GM12878 (cell line): ENCODE results near the gene GRK2. TPM values are rescaled to one million over a fixed set of nuclear protein-coding genes. Genes with fewer than 3 reads are reported as not detected.

Source experiments
- ATAC-seq: fragments of 200-7000 bp; cut with Tn5 transposase; 3 replicates; pipeline ENCODE4 v1.9.1; 2020; ENCODE audit warnings: mild to moderate bottlenecking, moderate library complexity
- BruUV-seq: library from RNA; stranded (reverse); fragments of 400-500 nt; replicated peaks from 2 replicates; lab custom pipeline; 2021; lab: Mats Ljungman, UMichigan
- CTCF ChIA-PET: fragments of 300-600 bp; sonication (Branson Sonifier 250); formaldehyde crosslinking; extraction: SDS; loops from one replicate; lab custom pipeline; 2021; ENCODE audit warnings: inconsistent platforms; lab: Yijun Ruan, JAX
- POLR2A ChIA-PET: fragments of 350-600 bp; formaldehyde crosslinking; extraction: SDS; loops from one replicate; lab custom pipeline; 2021; ENCODE audit warnings: inconsistent platforms; lab: Charles Lee
- RAD21 ChIA-PET: fragments of 300-600 bp; sonication (Branson Sonifier 250); formaldehyde crosslinking; loops from one replicate; lab custom pipeline; 2023; ENCODE audit warnings: antibody characterized with exemption; ENCODE audit not compliant: unreplicated experiment; lab: Charles Lee
- SMC1A ChIA-PET: fragments of 300-600 bp; sonication (Branson Sonifier 250); formaldehyde crosslinking; loops from one replicate; lab custom pipeline; 2023; ENCODE audit not compliant: unreplicated experiment, uncharacterized antibody; lab: Charles Lee
- DNase-seq: peaks from one replicate; pipeline ENCODE4 v3.0.0-alpha.2; 2011; ENCODE audit warnings: low read depth, low spot score
- FAIRE-seq: peaks from 3 replicates; lab custom pipeline; 2011; peaks lifted over from hg19 to GRCh38; lab: Jason Lieb, UNC
- H2AFZ ChIP-seq: 2 replicates; pipeline ENCODE4 v1.6.0; 2011; ENCODE audit warnings: low read depth, low read length, control low read depth; ENCODE audit not compliant: control insufficient read depth
- H3K27ac ChIP-seq: 2 replicates; pipeline ENCODE4 v1.5.1; 2011; ENCODE audit warnings: control low read depth; ENCODE audit not compliant: control insufficient read depth, insufficient read depth
- H3K27me3 ChIP-seq, 2 experiments: replicated peaks in 1 of 2; 2 replicates each; pipeline versions ENCODE4 v1.6.0 to v1.6.1; 2011; ENCODE audit warnings: low read length in 1 of 2; ENCODE audit not compliant: control insufficient read depth in 2 of 2, insufficient read depth in 2 of 2
- H3K36me3 ChIP-seq, 2 experiments: 2 replicates each; pipeline ENCODE4 v1.5.1; 2011; ENCODE audit warnings: low read length in 1 of 2; ENCODE audit not compliant: control insufficient read depth in 2 of 2, insufficient read depth in 2 of 2
- H3K4me1 ChIP-seq: 2 replicates; pipeline ENCODE4 v1.6.1; 2011; ENCODE audit warnings: mild to moderate bottlenecking, low read length, moderate library complexity, mixed read lengths; ENCODE audit not compliant: control insufficient read depth, insufficient read depth
- H3K4me2 ChIP-seq: 2 replicates; pipeline ENCODE4 v1.6.0; 2011; ENCODE audit warnings: control low read depth; ENCODE audit not compliant: control insufficient read depth, insufficient read depth
- H3K4me3 ChIP-seq: fragments of 200-600 bp; sonication (generic); 2 replicates; pipeline ENCODE4 v1.5.1; 2016
- H3K79me2 ChIP-seq: 2 replicates; pipeline ENCODE4 v1.6.0; 2011; ENCODE audit warnings: low read length; ENCODE audit not compliant: control insufficient read depth, insufficient read depth
- H3K9ac ChIP-seq: 2 replicates; pipeline ENCODE4 v1.8.0; 2011; ENCODE audit warnings: low read length, control low read depth, mixed read lengths; ENCODE audit not compliant: control insufficient read depth, insufficient read depth
- H3K9me3 ChIP-seq: replicated peaks from 3 replicates; pipeline ENCODE4 v1.5.1; 2011; ENCODE audit warnings: mild to moderate bottlenecking, low read length; ENCODE audit not compliant: control insufficient read depth, insufficient read depth
- H4K20me1 ChIP-seq: 2 replicates; pipeline ENCODE4 v1.6.0; 2011; ENCODE audit not compliant: control insufficient read depth, insufficient read depth
- DPF2 ChIP-seq: fragments of 450-650 bp; IDR thresholded peaks from 2 replicates; pipeline ENCODE4 v1.6.1; 2017; ENCODE audit warnings: mild to moderate bottlenecking
- EED ChIP-seq: sonication (generic); IDR thresholded peaks from 2 replicates; pipeline ENCODE4 v1.6.1; 2016; ENCODE audit warnings: antibody characterized with exemption, low read depth
- POLR2A ChIP-seq: IDR thresholded peaks from 2 replicates; pipeline ENCODE4 v1.6.1; 2011; ENCODE audit warnings: low read depth, mild to moderate bottlenecking, low read length
- WGBS: methylation state at CpG from one replicate; pipeline ENCODE4 v1.1.6; 2016; ENCODE audit warnings: low lambda C conversion rate; ENCODE audit not compliant: insufficient replicate concordance, insufficient coverage; ENCODE audit errors: missing lambda C conversion rate; 5-methylcytosine and 5-hydroxymethylcytosine counted together
- in situ Hi-C: fragments of 300-500 bp; cut with MboI; formaldehyde crosslinking; loops from 9 replicates; pipeline ENCODE4 v1.14.3; 2018; ENCODE audit warnings: mixed read lengths
- intact Hi-C: fragments of 100-400 bp; cut with micrococcal nuclease; formaldehyde crosslinking; loops from one replicate; pipeline ENCODE4 v1.14.2; 2022; ENCODE audit not compliant: unreplicated experiment
- polyA plus RNA-seq, 11 experiments: library from polyadenylated mRNA; depleted of rRNA in 4 of 11; unstranded in 6 of 11; stranded (reverse) in 5 of 11; fragments of >200 nt; fragmentation: Nextera tagmentation in 4 of 11; fragmentation: Illumina TruSeq in 1 of 11; extraction: Ambion mirVana in 4 of 11; extraction: Trizol in 1 of 11; gene quantifications; 1 replicate in 1 of 11; 2 replicates in 10 of 11; pipeline versions ENCODE4 v1.2.1 to v1.2.3, GENCODE V29; 2011 to 2016; ENCODE audit warnings: inconsistent platforms in 2 of 11, missing spikeins in 2 of 11, low read depth in 1 of 11
- total RNA-seq, 4 experiments: library from RNA; depleted of rRNA in 3 of 4; stranded (reverse); fragments of >200 nt in 3 of 4; fragmentation: Illumina TruSeq in 1 of 4; extraction: Trizol in 1 of 4; gene quantifications; 2 replicates each; pipeline versions ENCODE4 v1.2.1 to v1.2.3, GENCODE V29; 2013 to 2021
- TF ChIP-seq, protein P1 (sequence below): fragments of 450-650 bp; IDR thresholded peaks from 2 replicates; pipeline ENCODE4 v1.6.1; 2016; ENCODE audit warnings: mild to moderate bottlenecking

Gene GRK2
- total and polyA plus RNA-seq, 10 of the 15 experiments (the other 5 are each of a cell fraction or from before 2014, with no cell fraction given): 1.0 to 160 (median 66.1) TPM

DNA sequence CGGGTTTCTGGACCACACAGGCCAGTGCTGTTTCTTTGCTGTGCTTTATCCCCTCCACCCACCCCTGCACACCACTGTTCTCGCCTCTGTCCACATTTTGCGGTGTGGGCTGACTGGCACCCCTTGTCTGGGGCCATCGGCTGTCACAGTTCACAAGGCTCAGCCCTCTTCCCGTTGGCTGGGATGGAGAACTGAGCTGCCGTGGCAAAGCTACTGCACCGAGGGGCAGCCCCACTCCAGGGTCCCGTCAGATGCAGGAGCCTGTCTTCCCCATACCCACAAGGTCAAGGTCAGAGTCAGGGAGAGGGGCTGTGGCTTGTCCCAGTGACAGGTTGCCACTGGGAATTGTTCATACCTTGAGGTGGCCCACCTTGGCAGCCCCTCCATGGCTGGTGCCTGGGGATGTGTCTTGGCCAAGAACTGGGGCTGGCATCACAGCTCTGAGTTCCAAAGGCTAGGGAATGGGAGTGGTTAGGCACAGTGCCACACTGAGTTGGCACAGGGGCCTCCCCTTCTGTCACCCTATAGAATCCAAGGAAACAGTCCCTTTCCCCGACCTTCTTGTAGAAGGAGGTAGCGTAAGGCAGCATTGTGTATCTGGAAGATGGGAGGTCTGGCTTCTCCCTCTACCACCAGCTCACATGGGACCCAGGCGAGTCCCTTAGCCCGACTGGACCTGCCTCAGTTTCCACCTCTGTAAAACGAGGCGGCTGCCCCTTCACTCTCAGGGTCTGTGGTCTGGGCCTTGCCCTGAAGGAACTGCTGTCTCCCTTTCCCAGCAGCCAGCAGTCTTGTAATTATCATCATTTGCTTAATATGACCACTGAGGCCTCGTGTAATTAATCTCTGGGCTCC is 3.4 kb downstream of the GRK2 start:
- ChIA-PET POLR2A (interaction anchor here (0.7 to 4.8 kb wide), 7 partner anchors 7 to 216 kb away, joined by 3 to 46 read pairs (median 16); partner anchors contain the start of genes ANKRD13D, POLD4 and PPP1CA), RAD21 (interaction anchor here (0.6 to 6.6 kb wide), 8 partner anchors 8 to 264 kb away, joined by 3 to 33 read pairs (median 6); partner anchors contain the start of gene ANKRD13D), CTCF (interaction anchor here (1.0 to 4.9 kb wide), 9 partner anchors 8 to 113 kb away, joined by 3 to 31 read pairs (median 9); partner anchors contain the start of gene POLD4), SMC1A (interaction anchor here (0.6 to 6.1 kb wide), 8 partner anchors 8 to 213 kb away, joined by 3 to 35 read pairs (median 4); partner anchors contain the start of genes AIP and ANKRD13D)
- TF ChIP-seq, protein P1, sequence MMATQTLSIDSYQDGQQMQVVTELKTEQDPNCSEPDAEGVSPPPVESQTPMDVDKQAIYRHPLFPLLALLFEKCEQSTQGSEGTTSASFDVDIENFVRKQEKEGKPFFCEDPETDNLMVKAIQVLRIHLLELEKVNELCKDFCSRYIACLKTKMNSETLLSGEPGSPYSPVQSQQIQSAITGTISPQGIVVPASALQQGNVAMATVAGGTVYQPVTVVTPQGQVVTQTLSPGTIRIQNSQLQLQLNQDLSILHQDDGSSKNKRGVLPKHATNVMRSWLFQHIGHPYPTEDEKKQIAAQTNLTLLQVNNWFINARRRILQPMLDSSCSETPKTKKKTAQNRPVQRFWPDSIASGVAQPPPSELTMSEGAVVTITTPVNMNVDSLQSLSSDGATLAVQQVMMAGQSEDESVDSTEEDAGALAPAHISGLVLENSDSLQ: 0 out of 2 replicates have a peak, but pooled peaks have one; percentile 13
- no peak for TF ChIP-seq DPF2
- peak; percentile 25; the same call in 1 of the 2 replicates for TF ChIP-seq POLR2A
- 0 out of 2 replicates have a peak, but pooled peaks have one; percentile 12 for TF ChIP-seq EED
- peak overlapping the region; percentile 77 for H3K9ac ChIP-seq
- H4K20me1 ChIP-seq: no peaks in the 10 kb centered on the region
- WGBS: 9% methylated on average over 15 of the region's 15 CpGs
- peaks cover 85% of the 10 kb centered on the region for H3K79me2 ChIP-seq
- DNase-seq (no peak), FAIRE-seq (no peak), ATAC-seq (no peak)
- in situ Hi-C loops: no loop called here
- no peaks in the 10 kb centered on the region for H3K27me3 ChIP-seq
- peak overlapping the region; percentile 81 for H3K4me3 ChIP-seq
- peak overlapping the region; percentile 100 for H3K4me2 ChIP-seq
- H3K9me3 ChIP-seq: no peaks in the 10 kb centered on the region
- no TSS peak for BruUV-seq
- intact Hi-C loops: loop anchor here (10.0 kb wide), 1 partner anchor 215 kb away; the partner anchor contains the start of gene AIP
- H3K36me3 ChIP-seq: peaks cover 6 to 9% of the 10 kb centered on the region in 2 experiments; a peak in 3 of 4 replicates
- no peak overlapping the region for H2AFZ ChIP-seq
- H3K4me1 ChIP-seq: peaks cover 60% of the 10 kb centered on the region
- H3K27ac ChIP-seq: peak overlapping the region; percentile 98
